ENCODE results near the gene ELFN1.

- TF ChIP-seq CTCF (IDR thresholded peaks at IDR 0.05; ENCODE audit: insufficient read depth, low read length) (no peak), POLR2AphosphoS5 (IDR thresholded peaks at IDR 0.05; ENCODE audit: low read depth) (no peak)
Observed at GRCh38 chr7:1787241-1787640, 117.2 kb downstream of the ELFN1 start.
